Left kidney (tissue), 2 donors: ENCODE measurements around the gene ANKH. TPM values are rescaled to one million over a fixed set of nuclear protein-coding genes. Genes with fewer than 3 reads are reported as not detected.

Experiments used
- DNase-seq: peaks from one replicate; pipeline ENCODE4 v3.0.0-alpha.2; 2013
- polyA plus RNA-seq: library from polyadenylated mRNA; unstranded; fragments of 120-200 nt; gene quantifications from one replicate; pipeline ENCODE4 v1.2.1, GENCODE V29; 2013; ENCODE audit not compliant: insufficient read length

Gene ANKH
- polyA plus RNA-seq, 1 donor, result 10.5 TPM

- DNase-seq, result no peak
These were observed 185.1 kb downstream of the ANKH start for GRCh38 chr5:14686517-14686916.

GRCh38 chr5:14685757-14686156 is 185.8 kb downstream of the ANKH start:
- DNase-seq, result no peak

- no peak for DNase-seq
These were observed 186.8 kb downstream of the ANKH start for GRCh38 chr5:14684757-14685156.

GRCh38 chr5:14683906-14684455 is 187.6 kb downstream of the ANKH start:
- no peak for DNase-seq

GRCh38 chr5:14681236-14681752 is 190.3 kb downstream of the ANKH start:
- no peak for DNase-seq

DNA sequence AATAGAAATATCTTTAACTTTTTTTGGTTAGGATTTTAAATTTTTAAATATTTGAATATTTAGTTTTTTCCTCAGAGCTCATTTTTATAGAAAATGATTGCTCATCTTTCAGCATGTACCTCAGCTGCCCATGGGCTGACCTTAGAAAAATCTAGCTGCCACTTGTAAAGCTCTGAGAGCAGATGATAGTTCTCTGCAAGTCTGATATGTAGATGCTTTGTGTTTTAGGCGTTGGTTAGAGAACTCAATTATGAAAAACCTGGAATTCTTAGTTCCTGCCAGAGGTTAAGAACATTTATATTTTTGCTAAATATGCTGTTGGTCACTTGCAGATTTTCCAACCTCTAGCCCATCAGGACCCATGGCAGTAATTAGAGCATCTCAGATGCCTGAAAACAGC is 192.0 kb downstream of the ANKH start:
- DNase-seq, result no peak

DNA sequence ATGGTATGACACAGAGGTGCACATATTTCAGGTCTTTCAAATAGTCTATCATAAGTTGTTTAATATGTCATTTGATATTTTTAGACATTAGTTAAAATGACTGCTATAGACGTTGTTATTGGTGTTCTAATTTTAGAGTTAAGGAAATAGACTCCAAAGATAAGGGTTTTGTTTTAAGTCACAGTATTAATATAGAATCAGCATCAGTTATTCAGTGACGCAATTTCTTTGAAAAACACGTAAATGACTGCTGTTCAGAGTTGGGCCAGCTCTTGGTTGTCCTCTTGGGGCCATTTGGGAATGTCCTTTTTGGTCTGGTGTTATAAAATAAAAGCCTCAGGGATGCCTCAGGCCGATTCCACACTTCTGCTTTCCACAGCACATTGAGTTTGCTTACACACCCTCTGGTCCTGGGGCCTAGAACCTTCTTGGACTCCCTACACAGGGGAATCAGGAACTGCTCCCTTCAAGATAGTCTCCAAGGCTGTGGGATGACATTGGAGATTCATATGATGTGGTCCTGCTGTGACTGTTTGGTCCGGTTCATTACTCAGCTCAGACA is 192.7 kb downstream of the ANKH start:
- DNase-seq, result no peak

GRCh38 chr5:14676320-14676719 is 195.3 kb downstream of the ANKH start:
- no peak for DNase-seq

DNA sequence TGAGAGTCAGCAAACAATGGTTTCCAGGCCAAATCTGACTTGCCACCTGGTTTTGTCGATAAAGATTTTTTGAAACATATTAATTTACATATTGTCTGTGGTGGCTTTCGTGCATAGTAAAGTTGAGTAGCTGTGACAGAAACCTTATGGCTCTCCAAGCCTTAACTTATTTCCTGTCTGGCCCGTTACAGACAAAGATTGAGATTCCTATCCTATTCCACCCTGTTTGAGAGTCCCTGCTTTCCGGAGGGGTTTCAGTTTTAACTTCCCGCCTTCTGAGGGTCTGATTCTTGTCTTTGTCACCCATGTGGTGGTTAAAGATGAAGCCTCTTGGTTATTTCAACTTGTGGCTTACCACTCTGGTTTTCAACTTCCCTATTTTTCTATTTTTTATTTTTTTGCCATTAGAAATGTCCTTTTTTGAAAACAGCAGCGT is 195.7 kb downstream of the ANKH start:
- DNase-seq, result no peak

GRCh38 chr5:14674983-14675854 is 196.4 kb downstream of the ANKH start:
- DNase-seq, result peak; percentile 56

- DNase-seq, result no peak
These were observed 198.1 kb downstream of the ANKH start for GRCh38 chr5:14673443-14673842.

DNA sequence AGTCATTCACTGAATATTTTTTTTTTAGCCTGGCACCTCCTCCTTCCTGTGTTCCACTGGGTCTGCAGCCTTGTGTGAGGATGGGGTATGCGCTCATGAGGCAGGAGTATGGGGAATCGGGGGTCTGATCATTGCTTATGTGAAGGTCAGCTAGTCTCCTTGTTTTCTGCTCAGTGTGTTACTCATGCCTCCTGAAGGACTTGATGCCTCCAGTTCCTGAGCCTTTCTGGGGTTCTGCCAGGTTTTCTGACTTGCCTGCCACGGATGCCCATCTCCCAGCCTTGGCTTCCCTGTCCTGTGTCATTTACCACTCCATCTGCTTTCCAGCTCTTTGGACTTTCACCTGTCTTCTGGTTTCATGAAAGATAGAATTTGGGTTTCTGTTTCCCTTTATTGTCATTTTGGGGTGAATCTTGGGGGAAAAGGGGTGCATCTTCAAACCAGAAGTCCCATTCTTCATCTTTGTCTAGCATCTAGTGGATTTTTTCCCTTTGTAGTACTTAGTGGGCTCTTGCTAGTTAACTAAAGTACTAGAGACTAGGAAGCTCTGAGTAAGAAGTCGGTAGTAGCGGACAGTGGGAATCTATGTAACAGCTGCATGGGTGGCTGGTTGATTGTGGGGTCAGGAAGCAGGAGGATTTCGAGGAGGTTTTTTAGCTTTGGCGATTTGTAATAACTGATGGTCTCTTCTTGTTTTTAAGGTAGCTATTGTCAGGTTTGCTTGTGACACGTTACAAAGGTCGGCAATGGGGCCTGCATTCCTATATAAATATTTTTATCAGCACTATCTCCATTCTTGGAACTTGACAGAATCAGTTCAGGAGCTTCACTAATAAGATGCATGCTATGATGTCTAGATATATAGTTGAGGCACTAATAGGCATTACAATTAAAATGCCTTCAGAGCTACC is 198.8 kb downstream of the ANKH start:
- DNase-seq, result no peak

- no peak for DNase-seq
These were observed 199.5 kb downstream of the ANKH start for GRCh38 chr5:14672082-14672481.

DNA sequence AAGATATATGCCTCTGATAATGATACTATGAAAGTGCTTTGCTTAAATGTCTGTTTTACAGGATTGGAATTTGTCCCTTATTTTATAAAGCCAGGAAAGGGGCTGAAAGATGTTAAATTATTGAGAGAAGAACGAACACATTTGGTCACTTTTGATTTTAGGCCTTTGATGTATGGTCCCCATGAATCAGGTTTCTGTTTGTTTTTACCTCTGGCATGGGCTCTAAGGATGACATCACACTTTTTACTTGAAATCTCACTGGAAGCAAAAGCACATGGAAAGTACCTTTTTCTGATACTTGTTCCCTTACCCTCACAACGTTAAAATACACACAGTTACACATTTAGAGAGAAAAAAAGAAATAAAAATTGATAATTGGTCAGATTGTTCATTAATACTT is 200.2 kb downstream of the ANKH start:
- DNase-seq, result no peak

DNA sequence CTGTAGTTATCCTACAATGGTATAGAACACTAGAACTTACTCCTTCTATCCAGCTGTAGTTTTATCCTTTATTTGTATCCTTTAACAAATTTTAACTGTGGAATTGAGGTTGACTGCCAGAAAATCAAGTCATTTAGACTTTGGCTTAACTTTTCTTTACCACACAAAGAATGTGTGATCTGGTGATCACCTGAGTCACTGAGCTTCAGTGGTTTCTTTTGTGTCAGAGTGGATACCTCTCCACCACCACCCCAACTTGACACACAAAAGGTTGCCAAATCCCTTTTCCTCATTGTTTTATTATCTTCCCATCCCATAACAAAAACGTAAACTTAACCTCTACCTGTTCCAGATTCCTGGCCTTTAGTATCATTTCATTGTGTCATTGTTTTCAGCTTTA is 201.6 kb downstream of the ANKH start:
- no peak for DNase-seq

DNA sequence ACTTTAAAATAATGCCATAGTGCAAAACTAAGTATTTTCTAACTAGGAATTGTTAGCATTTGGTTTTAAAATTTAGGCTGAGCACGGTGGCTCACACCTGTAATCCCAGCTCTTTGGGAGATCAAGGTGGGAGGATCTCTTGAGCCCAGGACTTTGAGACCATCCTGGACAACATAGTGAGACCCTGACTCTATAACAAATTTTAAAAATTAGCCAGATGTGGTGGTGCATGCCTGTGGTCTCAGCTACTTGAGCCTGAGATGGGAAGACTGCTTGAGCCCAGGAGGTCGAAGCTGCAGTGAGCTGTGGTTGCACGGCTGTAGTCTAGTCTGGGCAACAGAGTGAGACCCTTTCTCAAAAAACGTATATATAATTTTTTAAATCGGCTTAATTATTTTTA is 202.2 kb downstream of the ANKH start:
- no peak for DNase-seq

DNA sequence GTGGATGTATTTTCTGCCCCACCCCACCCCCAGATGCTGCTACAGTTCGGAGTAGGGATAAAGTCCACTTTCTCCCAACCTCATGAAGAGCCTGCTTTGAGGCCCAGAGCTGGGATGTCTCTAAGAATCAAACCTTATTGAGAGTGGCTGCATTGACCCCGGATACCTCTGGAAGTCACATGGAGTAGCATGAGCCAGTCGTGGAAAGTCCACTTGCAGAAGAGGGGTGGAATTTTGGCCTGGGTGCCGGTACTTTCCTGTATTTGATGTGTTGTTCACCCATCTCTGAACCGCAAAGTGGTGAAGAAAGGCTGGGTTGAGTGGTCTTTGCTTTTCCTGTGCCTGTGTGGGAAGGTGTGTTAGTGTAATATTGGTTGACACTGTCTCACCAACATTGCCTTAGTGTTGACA is 203.4 kb downstream of the ANKH start:
- no peak for DNase-seq

DNA sequence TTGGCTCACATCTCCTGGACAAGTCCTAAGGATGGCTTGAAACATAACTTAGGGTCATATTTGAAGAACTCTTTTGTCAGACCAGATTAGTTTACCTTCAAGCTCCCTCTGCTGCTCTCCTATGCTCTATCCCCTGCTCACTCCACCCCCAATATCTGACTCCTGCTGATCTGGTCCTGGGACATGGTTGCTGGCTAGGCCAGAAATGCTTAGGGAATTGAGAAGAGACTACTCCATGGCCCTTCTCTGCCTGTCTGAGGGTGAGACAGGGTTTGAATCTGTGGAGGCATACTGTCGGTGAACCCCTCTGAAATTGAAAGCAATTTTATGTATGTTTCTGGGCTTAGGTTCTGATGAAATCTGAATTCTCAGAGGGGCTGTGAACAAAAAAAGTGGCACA is 203.8 kb downstream of the ANKH start:
- DNase-seq, result no peak

- DNase-seq, result no peak
These were observed 204.3 kb downstream of the ANKH start for GRCh38 chr5:14667290-14667689.

DNA sequence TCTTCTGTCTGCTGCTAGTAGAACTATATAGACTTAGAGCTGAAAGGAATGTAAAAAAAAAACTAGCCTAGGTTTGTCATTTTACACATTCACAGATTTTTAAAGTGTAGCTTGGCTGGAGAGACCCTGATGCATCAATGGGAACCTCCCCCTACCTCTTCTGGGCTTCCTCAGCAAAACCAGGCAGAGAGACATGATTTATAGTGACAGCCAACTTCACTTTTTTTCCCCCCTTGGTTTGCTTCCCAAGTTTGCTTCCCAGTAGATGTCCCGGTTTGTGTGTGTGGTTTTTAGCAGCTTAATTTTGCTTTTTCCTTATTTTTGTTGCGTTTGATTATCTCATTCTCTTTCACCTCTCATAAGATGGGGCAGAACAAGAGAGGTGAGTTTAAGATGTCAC is 205.2 kb downstream of the ANKH start:
- no peak for DNase-seq

- DNase-seq, result no peak
These were observed 205.6 kb downstream of the ANKH start for GRCh38 chr5:14665949-14666348.
